ENCODE measurements around the gene APC. TPM values are rescaled to one million over a fixed set of nuclear protein-coding genes. Genes with fewer than 3 reads are reported as not detected.
"Not testable (repeated sequence)": the region's sequence is repeated elsewhere in the genome, so short reads cannot be mapped to it uniquely, and the experiment has no call there.

Gene APC
- total RNA-seq, 2 donors from 2014 or later = 36.0 to 36.8 TPM

DNA sequence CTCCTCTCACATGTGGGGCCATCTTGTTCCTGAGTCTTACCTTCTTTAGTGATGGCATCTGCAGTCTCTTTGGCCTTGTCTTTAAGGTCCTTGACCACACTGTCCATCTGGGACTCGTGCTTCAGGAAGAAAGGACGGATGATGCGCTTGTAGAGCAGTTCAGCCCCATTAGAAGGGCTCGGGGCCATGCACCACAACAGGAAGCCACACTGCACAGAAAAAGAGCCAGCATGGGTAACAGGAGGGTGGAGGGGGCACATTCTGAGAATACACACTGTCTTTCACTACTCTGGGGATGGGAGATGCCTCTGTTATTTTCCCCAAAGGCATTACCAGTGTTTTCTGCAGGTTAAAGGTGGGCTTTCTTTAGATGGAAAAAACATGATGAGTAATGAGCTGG, 149.3 kb downstream of the APC start:
- Histone ChIP-seq H3K9me3 (no peaks in the 10 kb centered on the region), H3K4me1 (no peaks in the 10 kb centered on the region), H3K36me3 (peaks cover 14% of the 10 kb centered on the region), H3K27ac (no peak overlapping the region), H3K27me3 (no peaks in the 10 kb centered on the region), H3K9ac (ENCODE audit: low read depth in 2 of 2, low read length in 2 of 2) (no peak overlapping the region), H3K4me3 (no peak overlapping the region)
- TF ChIP-seq, protein P1, sequence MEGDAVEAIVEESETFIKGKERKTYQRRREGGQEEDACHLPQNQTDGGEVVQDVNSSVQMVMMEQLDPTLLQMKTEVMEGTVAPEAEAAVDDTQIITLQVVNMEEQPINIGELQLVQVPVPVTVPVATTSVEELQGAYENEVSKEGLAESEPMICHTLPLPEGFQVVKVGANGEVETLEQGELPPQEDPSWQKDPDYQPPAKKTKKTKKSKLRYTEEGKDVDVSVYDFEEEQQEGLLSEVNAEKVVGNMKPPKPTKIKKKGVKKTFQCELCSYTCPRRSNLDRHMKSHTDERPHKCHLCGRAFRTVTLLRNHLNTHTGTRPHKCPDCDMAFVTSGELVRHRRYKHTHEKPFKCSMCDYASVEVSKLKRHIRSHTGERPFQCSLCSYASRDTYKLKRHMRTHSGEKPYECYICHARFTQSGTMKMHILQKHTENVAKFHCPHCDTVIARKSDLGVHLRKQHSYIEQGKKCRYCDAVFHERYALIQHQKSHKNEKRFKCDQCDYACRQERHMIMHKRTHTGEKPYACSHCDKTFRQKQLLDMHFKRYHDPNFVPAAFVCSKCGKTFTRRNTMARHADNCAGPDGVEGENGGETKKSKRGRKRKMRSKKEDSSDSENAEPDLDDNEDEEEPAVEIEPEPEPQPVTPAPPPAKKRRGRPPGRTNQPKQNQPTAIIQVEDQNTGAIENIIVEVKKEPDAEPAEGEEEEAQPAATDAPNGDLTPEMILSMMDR (IDR thresholded peaks at IDR 0.05) = no peak
- no peak for DNase-seq
- intact Hi-C loops (cut with DNase I) = no loop called here

DNA sequence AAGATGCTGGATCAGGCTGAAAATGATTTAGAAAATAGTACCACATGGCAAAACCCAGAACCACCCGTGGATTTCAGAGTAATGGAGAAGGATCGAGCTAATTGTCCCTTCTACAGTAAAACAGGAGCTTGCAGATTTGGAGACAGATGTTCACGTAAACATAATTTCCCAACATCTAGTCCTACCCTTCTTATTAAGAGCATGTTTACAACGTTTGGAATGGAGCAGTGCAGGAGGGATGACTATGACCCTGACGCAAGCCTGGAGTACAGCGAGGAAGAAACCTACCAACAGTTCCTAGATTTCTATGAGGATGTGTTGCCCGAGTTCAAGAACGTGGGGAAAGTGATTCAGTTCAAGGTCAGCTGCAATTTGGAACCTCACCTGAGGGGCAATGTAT, 154.4 kb downstream of the APC start:
- H3K36me3 ChIP-seq; H3K9me3 ChIP-seq; H3K9ac ChIP-seq (ENCODE audit: low read depth in 2 of 2, low read length in 2 of 2); DNase-seq; H3K27me3 ChIP-seq; H3K4me3 ChIP-seq; intact Hi-C loops (cut with DNase I); H3K27ac ChIP-seq; H3K4me1 ChIP-seq: not testable (repeated sequence)

DNA sequence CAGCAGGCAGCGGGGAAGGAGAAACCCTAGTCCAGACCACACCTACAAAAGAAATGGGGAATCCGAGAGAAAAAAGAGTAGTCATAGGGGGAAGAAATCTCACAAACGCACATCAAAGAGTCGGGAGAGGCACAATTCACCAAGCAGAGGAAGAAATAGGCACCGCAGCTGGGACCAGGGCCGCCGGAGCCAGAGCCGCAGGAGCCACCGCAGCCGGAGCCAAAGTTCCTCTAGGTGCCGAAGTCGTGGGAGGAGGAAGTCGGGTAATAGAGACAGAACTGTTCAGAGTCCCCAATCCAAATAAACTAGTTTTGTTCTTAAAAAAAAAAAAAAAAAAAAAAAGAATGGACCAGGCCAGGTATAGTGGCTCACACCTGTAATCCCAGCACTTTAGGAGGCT, 155.1 kb downstream of the APC start:
- Histone ChIP-seq H3K36me3 (no peaks in the 10 kb centered on the region), H3K27ac (no peak overlapping the region), H3K27me3 (no peaks in the 10 kb centered on the region), H3K9me3 (no peaks in the 10 kb centered on the region), H3K4me1 (no peaks in the 10 kb centered on the region), H3K9ac (ENCODE audit: low read depth in 2 of 2, low read length in 2 of 2) (no peak overlapping the region), H3K4me3 (no peak overlapping the region)
- intact Hi-C loops (cut with DNase I) = no loop called here
- TF ChIP-seq, protein P1 (IDR thresholded peaks at IDR 0.05) = no peak
- DNase-seq = no peak

DNA sequence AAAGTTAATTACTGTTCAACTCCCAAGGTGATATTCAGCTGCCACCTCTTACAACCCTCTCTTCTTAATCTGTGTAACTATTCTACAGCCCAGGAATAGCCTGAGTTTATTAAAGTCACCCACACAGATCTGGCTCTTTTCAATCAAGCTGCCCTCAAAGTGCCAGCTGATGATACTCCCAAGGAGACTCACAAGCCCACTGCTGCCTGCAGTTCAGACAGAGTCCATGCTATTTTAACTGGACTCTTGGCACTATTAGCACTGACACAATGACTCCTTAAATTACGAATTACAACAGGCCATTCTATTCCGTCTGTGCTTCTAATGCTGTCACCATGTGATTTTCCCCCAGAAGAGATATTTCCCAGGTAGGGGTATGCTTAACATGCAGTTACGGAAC, 158.0 kb downstream of the APC start:
- TF ChIP-seq, protein P1 (IDR thresholded peaks at IDR 0.05) = no peak
- Histone ChIP-seq H3K27ac (no peak overlapping the region), H3K9me3 (no peaks in the 10 kb centered on the region), H3K27me3 (no peaks in the 10 kb centered on the region), H3K4me1 (no peaks in the 10 kb centered on the region), H3K9ac (ENCODE audit: low read depth in 2 of 2, low read length in 2 of 2) (no peak overlapping the region), H3K36me3 (no peaks in the 10 kb centered on the region), H3K4me3 (no peak overlapping the region)
- intact Hi-C loops (cut with DNase I) = no loop called here
- DNase-seq = no peak

Other genes starting within 250 kb of the APC start
- gene SRP19, start 123.4 kb downstream of the APC start, total RNA-seq = 10 to 100 TPM; 27.0 to 33.2 TPM
- gene REEP5, start 184.3 kb downstream of the APC start, total RNA-seq = 10 to 100 TPM; 76.7 to 96.3 TPM
- gene DCP2, start 238.9 kb downstream of the APC start, total RNA-seq = 10 to 100 TPM; 39.5 to 48.2 TPM

Data from colonic mucosa (tissue), 4 donors.